Measurements from ENCODE around the gene FRMD3. TPM values are rescaled to one million over a fixed set of nuclear protein-coding genes. Genes with fewer than 3 reads are reported as not detected.

The FRMD3 gene
- total RNA-seq = 1 to 10 TPM in 1 of 2 experiments, under 1 TPM in 1; 0.27 to 1.1 TPM

- Mint-ChIP-seq H3K4me3 (peak within 1 kb of the TSS; percentile 31), H3K4me1 (ENCODE audit: low read depth) (no peaks in the 10 kb centered on the region), H3K27ac (no peak within 1 kb of the TSS), H3K9me3 (no peaks in the 10 kb centered on the region), H3K27me3 (peaks cover 25% of the 10 kb centered on the region), H3K36me3 (ENCODE audit: low read depth) (no peaks in the 10 kb centered on the region)
- peak; percentile 34 for TF ChIP-seq CTCF (IDR thresholded peaks at IDR 0.05)
- ChIA-PET POLR2A (no interaction called here), CTCF (interaction anchor here (0.8 to 3.0 kb wide), 2 partner anchors 9 to 204 kb away, joined by 3 to 15 read pairs; no protein-coding TSS in a partner anchor)
- intact Hi-C loops (cut with micrococcal nuclease) = loop anchor here (10.0 kb wide), 1 partner anchor 64 kb away; no protein-coding TSS in a partner anchor
- peak; percentile 80 for ATAC-seq
- peak; percentile 36 for DNase-seq
These were observed at the start of gene FRMD3 for GRCh38 chr9:83538172-83538889. Gene FRMD3 (minus strand): TSS chr9:83538401. CDS start chr9:83538231, 170 bp downstream.

DNA sequence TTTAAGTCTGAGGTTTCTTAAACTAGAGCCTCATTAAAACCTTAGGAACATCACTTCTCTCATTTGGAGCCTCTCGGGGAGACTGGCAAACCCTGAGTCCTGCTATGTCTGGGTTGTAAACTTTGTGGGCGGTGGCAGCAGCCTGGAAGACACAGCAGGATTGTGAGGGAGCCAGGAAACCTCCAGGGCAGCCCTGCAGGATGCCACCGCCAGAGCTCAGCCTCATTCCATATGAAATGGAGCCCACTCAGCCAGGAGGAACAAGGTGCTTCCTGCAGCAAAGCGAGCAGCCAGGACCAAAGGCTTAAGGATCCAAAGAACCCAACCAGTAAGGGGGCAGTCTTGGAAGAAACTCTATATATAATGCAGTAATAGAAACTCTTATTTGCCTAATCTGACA lies 46.8 kb upstream of the FRMD3 start:
- ATAC-seq (no peak), DNase-seq (no peak)
- Mint-ChIP-seq H3K9me3 (no peaks in the 10 kb centered on the region), H3K27me3 (no peaks in the 10 kb centered on the region), H3K4me1 (ENCODE audit: low read depth) (no peaks in the 10 kb centered on the region), H3K36me3 (ENCODE audit: low read depth) (peaks cover 8% of the 10 kb centered on the region), H3K4me3 (no peak overlapping the region), H3K27ac (no peak overlapping the region)
- intact Hi-C loops (cut with micrococcal nuclease) = no loop called here
- ChIA-PET CTCF (interaction anchor here (1.6 kb wide), 1 partner anchor 10 kb away, joined by 4 read pairs; no protein-coding TSS in a partner anchor), POLR2A (no interaction called here)
- TF ChIP-seq CTCF (IDR thresholded peaks at IDR 0.05) = no peak

- ChIA-PET CTCF (interaction anchor here (0.7 to 1.2 kb wide), 2 partner anchors 20 to 112 kb away, joined by 4 to 5 read pairs; no protein-coding TSS in a partner anchor), POLR2A (no interaction called here)
- H3K27ac Mint-ChIP-seq = no peak overlapping the region
- peak; percentile 48 for DNase-seq
- intact Hi-C loops (cut with micrococcal nuclease) = no loop called here
- H3K9me3 Mint-ChIP-seq = peaks cover 4% of the 10 kb centered on the region
- no peaks in the 10 kb centered on the region for H3K27me3 Mint-ChIP-seq
- peak; percentile 34 for TF ChIP-seq CTCF (IDR thresholded peaks at IDR 0.05)
- no peak for ATAC-seq
- no peak overlapping the region for H3K4me3 Mint-ChIP-seq
- H3K36me3 Mint-ChIP-seq (ENCODE audit: low read depth) = peaks cover 14% of the 10 kb centered on the region
- H3K4me1 Mint-ChIP-seq (ENCODE audit: low read depth) = no peaks in the 10 kb centered on the region
These were observed 45.2 kb upstream of the FRMD3 start for GRCh38 chr9:83583151-83584014.

DNA sequence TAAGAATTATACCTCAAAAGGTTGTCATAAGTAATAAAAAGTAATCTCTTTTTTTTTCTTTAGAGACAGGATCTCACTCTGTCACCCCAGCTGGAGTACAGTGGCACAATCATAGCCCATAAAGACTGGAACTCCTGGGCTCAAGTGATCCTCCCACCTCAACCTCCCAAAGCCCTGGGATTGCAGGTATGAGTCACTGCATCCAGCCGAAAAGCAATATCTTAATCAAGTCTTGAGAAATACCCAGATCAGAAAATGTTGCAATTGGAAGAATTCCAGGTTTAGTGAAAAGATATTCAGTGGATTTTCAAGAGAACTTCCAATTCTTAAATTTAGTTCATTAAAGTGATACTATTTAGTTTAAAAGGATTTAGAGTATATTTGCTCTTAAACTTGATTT lies 43.8 kb upstream of the FRMD3 start:
- DNase-seq (no peak), ATAC-seq (no peak)
- ChIA-PET POLR2A (no interaction called here), CTCF (no interaction called here)
- Mint-ChIP-seq H3K27ac (no peak overlapping the region), H3K9me3 (peaks cover 4% of the 10 kb centered on the region), H3K27me3 (no peaks in the 10 kb centered on the region), H3K36me3 (ENCODE audit: low read depth) (peaks cover 15% of the 10 kb centered on the region), H3K4me3 (no peak overlapping the region), H3K4me1 (ENCODE audit: low read depth) (no peaks in the 10 kb centered on the region)
- intact Hi-C loops (cut with micrococcal nuclease) = no loop called here
- TF ChIP-seq CTCF (IDR thresholded peaks at IDR 0.05) = no peak
